MCF 10A (cell line): ENCODE results near the gene ALDH8A1. TPM values are rescaled to one million over a fixed set of nuclear protein-coding genes. Genes with fewer than 3 reads are reported as not detected.
A peak's percentile ranks its signal among the peaks of the same experiment; 100 is the strongest.

ENCODE experiments used
- BruUV-seq: library from RNA; stranded (reverse); fragments of 400-500 nt; replicated peaks from 2 replicates; lab custom pipeline; 2021; lab: Mats Ljungman, UMichigan
- CTCF ChIA-PET: fragments of 300-600 bp; sonication (Branson Sonifier 250); formaldehyde crosslinking; extraction: SDS; loops from one replicate; lab custom pipeline; 2021; ENCODE audit warnings: antibody characterized with exemption, inconsistent platforms; lab: Yijun Ruan, JAX
- POLR2A ChIA-PET: fragments of 300-600, 350-650 bp; sonication (Branson Sonifier 250); formaldehyde crosslinking; extraction: SDS; loops from one replicate; lab custom pipeline; 2020; ENCODE audit warnings: antibody characterized with exemption, inconsistent platforms; lab: Yijun Ruan, JAX
- DNase-seq: peaks from one replicate; pipeline ENCODE4 v3.0.0-alpha.2; 2018; ENCODE audit not compliant: unreplicated experiment
- H3K27ac Mint-ChIP-seq: one replicate; pipeline ENCODE4 v1.8.0; 2022; ENCODE audit warnings: mild to moderate bottlenecking, low read depth, mixed read lengths; ENCODE audit not compliant: unreplicated experiment
- H3K27me3 Mint-ChIP-seq: one replicate; pipeline ENCODE4 v1.8.0; 2022; ENCODE audit warnings: mixed read lengths; ENCODE audit not compliant: insufficient read depth, unreplicated experiment
- H3K36me3 Mint-ChIP-seq: one replicate; pipeline ENCODE4 v1.8.0; 2022; ENCODE audit warnings: mild to moderate bottlenecking, moderate library complexity, mixed read lengths; ENCODE audit not compliant: insufficient read depth, unreplicated experiment
- H3K4me1 Mint-ChIP-seq: one replicate; pipeline ENCODE4 v1.8.0; 2022; ENCODE audit warnings: mixed read lengths; ENCODE audit not compliant: insufficient read depth, unreplicated experiment
- H3K4me3 Mint-ChIP-seq: one replicate; pipeline ENCODE4 v1.8.0; 2022; ENCODE audit warnings: mild to moderate bottlenecking, moderate library complexity, mixed read lengths; ENCODE audit not compliant: unreplicated experiment
- H3K9me3 Mint-ChIP-seq: one replicate; pipeline ENCODE4 v1.8.0; 2022; ENCODE audit warnings: mixed read lengths; ENCODE audit not compliant: unreplicated experiment
- CTCF ChIP-seq: fragments of 200-600 bp; IDR thresholded peaks from one replicate; pipeline ENCODE4 v1.8.0; 2022; ENCODE audit warnings: antibody characterized with exemption, mild to moderate bottlenecking; ENCODE audit not compliant: unreplicated experiment
- intact Hi-C: fragments of 100-400 bp; cut with micrococcal nuclease; formaldehyde crosslinking; loops from 2 replicates; pipeline ENCODE4 v1.14.1; 2022
- total RNA-seq: library from RNA; stranded (reverse); gene quantifications from 2 replicates; pipeline ENCODE4 v1.2.3, GENCODE V29; 2022

ALDH8A1 gene
- total RNA-seq, 1 experiment from 2014 or later: 1.1 TPM

DNA sequence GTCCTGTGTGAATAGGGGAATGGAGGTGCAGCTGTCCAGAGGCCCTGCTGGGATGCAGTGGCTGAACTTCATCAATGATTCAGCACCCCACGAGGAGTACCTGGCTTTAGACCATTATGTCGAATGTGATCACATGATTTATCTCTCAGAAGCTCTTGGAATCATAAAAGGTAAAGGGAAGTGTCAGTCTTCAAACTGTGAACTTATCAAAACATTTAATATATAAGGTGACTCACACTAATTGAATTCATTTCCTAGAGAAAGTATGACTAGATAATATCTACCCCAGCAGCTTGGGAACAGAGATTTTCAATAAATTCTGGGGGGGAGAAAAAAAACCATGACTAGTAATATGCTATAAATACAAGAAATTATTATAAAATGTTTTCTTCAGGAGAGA, 29.5 kb downstream of the ALDH8A1 start:
- POLR2A ChIA-PET: interaction anchor here (0.8 to 3.5 kb wide), 3 partner anchors 12 to 94 kb away, joined by 3 to 13 read pairs (median 4); no protein-coding TSS in a partner anchor
- intact Hi-C loops: no loop called here
- no peak for TF ChIP-seq CTCF
- CTCF ChIA-PET: interaction anchor here (0.6 to 3.6 kb wide), 8 partner anchors 10 to 796 kb away, joined by 3 to 20 read pairs (median 4); no protein-coding TSS in a partner anchor
- Mint-ChIP-seq H3K36me3 (peaks cover 5% of the 10 kb centered on the region), H3K9me3 (no peaks in the 10 kb centered on the region), H3K4me1 (peaks cover 6% of the 10 kb centered on the region), H3K27me3 (no peaks in the 10 kb centered on the region), H3K27ac (no peak overlapping the region), H3K4me3 (no peak overlapping the region)
- BruUV-seq: no TSS peak
- DNase-seq: peak; percentile 11

DNA sequence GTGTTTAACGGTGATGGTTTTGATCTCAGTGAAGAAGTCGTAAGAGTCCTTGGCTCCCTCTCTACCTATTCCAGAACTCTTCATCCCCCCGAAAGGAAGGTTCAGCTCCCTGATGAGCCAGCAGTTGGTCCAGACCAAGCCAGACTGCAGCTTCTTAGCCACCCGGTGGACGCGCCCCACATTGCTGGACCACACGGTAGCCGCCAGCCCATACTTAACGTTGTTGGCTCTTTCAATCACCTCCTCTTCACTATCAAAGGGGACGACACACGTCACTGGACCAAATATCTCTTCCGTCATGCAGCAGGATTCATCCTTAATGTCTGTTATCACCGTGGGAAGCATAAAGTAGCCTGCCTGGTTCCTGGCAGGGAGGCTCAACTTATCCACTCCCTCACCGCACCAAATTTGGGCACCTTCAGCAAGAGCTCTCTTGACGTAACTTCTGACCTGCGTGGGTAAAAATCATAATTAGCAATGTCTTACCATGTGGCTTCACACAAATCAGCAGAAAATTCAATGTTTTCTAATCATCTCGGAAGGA, 31.4 kb downstream of the ALDH8A1 start:
- Mint-ChIP-seq H3K4me3 (no peak overlapping the region), H3K27me3 (no peaks in the 10 kb centered on the region), H3K27ac (no peak overlapping the region), H3K36me3 (peaks cover 5% of the 10 kb centered on the region), H3K9me3 (no peaks in the 10 kb centered on the region), H3K4me1 (peaks cover 5% of the 10 kb centered on the region)
- CTCF ChIA-PET: interaction anchor here (0.9 to 3.6 kb wide), 5 partner anchors 17 to 92 kb away, joined by 3 to 20 read pairs (median 4); no protein-coding TSS in a partner anchor
- no peak for DNase-seq
- no TSS peak for BruUV-seq
- intact Hi-C loops: no loop called here
- no peak for TF ChIP-seq CTCF
- POLR2A ChIA-PET: interaction anchor here (1.2 to 3.5 kb wide), 2 partner anchors 10 kb away, joined by 4 to 13 read pairs; no protein-coding TSS in a partner anchor

DNA sequence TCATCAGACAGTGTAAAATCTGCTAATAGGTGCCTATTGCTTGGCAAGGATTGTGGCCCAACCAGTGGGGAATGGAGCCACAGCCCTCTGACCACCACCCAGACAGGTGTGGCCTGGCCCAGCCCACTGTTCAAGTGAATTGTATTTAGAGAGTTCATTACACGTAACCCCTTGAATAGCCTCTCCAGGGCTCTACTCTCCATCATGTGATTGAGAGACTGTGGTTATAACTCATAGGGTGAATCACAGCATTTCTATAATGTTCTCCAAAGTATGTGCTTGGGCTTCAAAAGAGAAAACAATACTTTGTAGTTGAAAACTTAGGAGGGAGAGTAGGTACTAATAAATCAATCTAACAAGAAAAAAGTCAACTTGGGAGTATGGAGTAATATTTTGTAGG, 38.4 kb downstream of the ALDH8A1 start:
- intact Hi-C loops: no loop called here
- no TSS peak for BruUV-seq

More for the DNA sequence above, 38.4 kb downstream of the ALDH8A1 start:
- ChIA-PET CTCF (interaction anchor here (1.0 kb wide), 1 partner anchor 17 kb away, joined by 3 read pairs; no protein-coding TSS in a partner anchor), POLR2A (no interaction called here)
- no peaks in the 10 kb centered on the region for H3K9me3 Mint-ChIP-seq
- DNase-seq: peak; percentile 56
- H3K27me3 Mint-ChIP-seq: no peaks in the 10 kb centered on the region
- H3K27ac Mint-ChIP-seq: peak overlapping the region; percentile 85
- no peaks in the 10 kb centered on the region for H3K36me3 Mint-ChIP-seq
- no peak for TF ChIP-seq CTCF
- no peak overlapping the region for H3K4me3 Mint-ChIP-seq
- peaks cover 31% of the 10 kb centered on the region for H3K4me1 Mint-ChIP-seq
